Natural killer cell (primary cell): ENCODE measurements around the gene GLB1L. TPM values are rescaled to one million over a fixed set of nuclear protein-coding genes. Genes with fewer than 3 reads are reported as not detected.

ENCODE experiments used
- ATAC-seq, 3 donors: fragments of 150-1000 bp in 2 of 3; fragments of 200-7000 bp in 1 of 3; cut with Tn5 transposase; 1 replicate in 1 of 3; 2 replicates in 2 of 3; pipeline ENCODE4 v1.10.0; 2021; ENCODE audit warnings: mild to moderate bottlenecking in 2 of 3, moderate library complexity in 2 of 3
- DNase-seq, 2 donors: peaks; one replicate each; pipeline versions ENCODE4 v3.0.0 to v3.0.0-alpha.2; 2013 to 2021; ENCODE audit warnings: mixed read lengths in 1 of 2
- H3K27ac ChIP-seq: one replicate; pipeline ENCODE4 v1.5.1; 2013; ENCODE audit warnings: mild to moderate bottlenecking, low read length
- H3K27me3 ChIP-seq: one replicate; pipeline ENCODE4 v1.6.1; 2013; ENCODE audit warnings: low read length; ENCODE audit not compliant: control insufficient read depth, insufficient read depth
- H3K36me3 ChIP-seq: one replicate; pipeline ENCODE4 v1.6.1; 2013; ENCODE audit warnings: low read length; ENCODE audit not compliant: control insufficient read depth, insufficient read depth
- H3K4me1 ChIP-seq: one replicate; pipeline ENCODE4 v1.6.1; 2013; ENCODE audit warnings: low read length; ENCODE audit not compliant: control insufficient read depth, insufficient read depth
- H3K4me3 ChIP-seq: one replicate; pipeline ENCODE4 v1.5.1; 2013; ENCODE audit warnings: low read length
- H3K9me3 ChIP-seq: one replicate; pipeline ENCODE4 v1.6.1; 2013; ENCODE audit warnings: low read length; ENCODE audit not compliant: control insufficient read depth, insufficient read depth
- H3K27ac Mint-ChIP-seq, 2 donors: one replicate each; pipeline ENCODE4 v1.8.0; 2022; ENCODE audit warnings: mild to moderate bottlenecking in 2 of 2, mixed read lengths in 2 of 2, moderate library complexity in 1 of 2
- H3K27me3 Mint-ChIP-seq, 2 donors: one replicate each; pipeline ENCODE4 v1.8.0; 2022; ENCODE audit warnings: low read depth in 2 of 2, mixed read lengths in 2 of 2
- H3K36me3 Mint-ChIP-seq: one replicate; pipeline ENCODE4 v1.8.0; 2022; ENCODE audit warnings: mixed read lengths
- H3K4me1 Mint-ChIP-seq, 2 donors: one replicate each; pipeline ENCODE4 v1.8.0; 2022; ENCODE audit warnings: mixed read lengths in 2 of 2
- H3K4me3 Mint-ChIP-seq: one replicate; pipeline ENCODE4 v1.8.0; 2022; ENCODE audit warnings: mild to moderate bottlenecking, moderate library complexity, mixed read lengths
- H3K9me3 Mint-ChIP-seq, 2 donors: one replicate each; pipeline ENCODE4 v1.8.0; 2022; ENCODE audit warnings: mixed read lengths in 2 of 2
- CTCF ChIP-seq: fragments of 200-600 bp; IDR thresholded peaks from one replicate; pipeline ENCODE4 v1.8.0; 2022; ENCODE audit warnings: antibody characterized with exemption
- WGBS: methylation state at CpG from one replicate; pipeline ENCODE4 v1.1.7; 2013; ENCODE audit warnings: missing lambda C conversion rate; ENCODE audit not compliant: insufficient coverage; 5-methylcytosine and 5-hydroxymethylcytosine counted together
- intact Hi-C: fragments of 100-400 bp; cut with micrococcal nuclease; formaldehyde crosslinking; loops from one replicate; pipeline ENCODE4 v1.14.2; 2022
- total RNA-seq, 4 donors: library from RNA; stranded (reverse); fragments of 120-200 nt in 1 of 4; gene quantifications; one replicate each; pipeline versions ENCODE4 v1.2.3 to v1.2.4, GENCODE V29; 2013 to 2022

GLB1L gene
- 1 to 10 TPM; 4.3 to 7.7 (median 4.5) TPM for total RNA-seq
- 2.5 TPM for total RNA-seq (2013)

GRCh38 chr2:219245148-219245898 is at the start of gene GLB1L, which contains the start of gene STK16:
Gene GLB1L, minus strand, starts transcription at chr2:219245444. Its CDS starts 1,871 bp downstream, at chr2:219243573.
Gene STK16, plus strand, starts transcription at chr2:219245479. Its CDS starts 521 bp downstream, at chr2:219246000.
- Mint-ChIP-seq H3K36me3 (no peaks in the 10 kb centered on the region), H3K4me3 (peak within 1 kb of the TSS; percentile 94), H3K27me3 (no peaks in the 10 kb centered on the region), H3K4me1 (peaks cover 45 to 60% of the 10 kb centered on the region in 2 donors), H3K27ac (peak within 1 kb of the TSS; percentile 86 to 98), H3K9me3 (no peaks in the 10 kb centered on the region)
- DNase-seq (peak; percentile 93 to 94), ATAC-seq (peak; percentile 76 to 90 (median 84))
- Histone ChIP-seq H3K36me3 (peaks cover 24% of the 10 kb centered on the region), H3K27ac (peak within 1 kb of the TSS; percentile 97), H3K27me3 (no peaks in the 10 kb centered on the region), H3K4me1 (peaks cover 53% of the 10 kb centered on the region), H3K9me3 (no peaks in the 10 kb centered on the region), H3K4me3 (peak within 1 kb of the TSS; percentile 96)
- WGBS = under 1% methylated on average over 46 of the region's 46 CpGs
- intact Hi-C loops = loop anchor here (1.0 to 2.0 kb wide), 2 partner anchors 8 to 17 kb away; partner anchors contain the start of genes ANKZF1, ATG9A, TUBA4A and TUBA4B
- no peak for TF ChIP-seq CTCF

DNA sequence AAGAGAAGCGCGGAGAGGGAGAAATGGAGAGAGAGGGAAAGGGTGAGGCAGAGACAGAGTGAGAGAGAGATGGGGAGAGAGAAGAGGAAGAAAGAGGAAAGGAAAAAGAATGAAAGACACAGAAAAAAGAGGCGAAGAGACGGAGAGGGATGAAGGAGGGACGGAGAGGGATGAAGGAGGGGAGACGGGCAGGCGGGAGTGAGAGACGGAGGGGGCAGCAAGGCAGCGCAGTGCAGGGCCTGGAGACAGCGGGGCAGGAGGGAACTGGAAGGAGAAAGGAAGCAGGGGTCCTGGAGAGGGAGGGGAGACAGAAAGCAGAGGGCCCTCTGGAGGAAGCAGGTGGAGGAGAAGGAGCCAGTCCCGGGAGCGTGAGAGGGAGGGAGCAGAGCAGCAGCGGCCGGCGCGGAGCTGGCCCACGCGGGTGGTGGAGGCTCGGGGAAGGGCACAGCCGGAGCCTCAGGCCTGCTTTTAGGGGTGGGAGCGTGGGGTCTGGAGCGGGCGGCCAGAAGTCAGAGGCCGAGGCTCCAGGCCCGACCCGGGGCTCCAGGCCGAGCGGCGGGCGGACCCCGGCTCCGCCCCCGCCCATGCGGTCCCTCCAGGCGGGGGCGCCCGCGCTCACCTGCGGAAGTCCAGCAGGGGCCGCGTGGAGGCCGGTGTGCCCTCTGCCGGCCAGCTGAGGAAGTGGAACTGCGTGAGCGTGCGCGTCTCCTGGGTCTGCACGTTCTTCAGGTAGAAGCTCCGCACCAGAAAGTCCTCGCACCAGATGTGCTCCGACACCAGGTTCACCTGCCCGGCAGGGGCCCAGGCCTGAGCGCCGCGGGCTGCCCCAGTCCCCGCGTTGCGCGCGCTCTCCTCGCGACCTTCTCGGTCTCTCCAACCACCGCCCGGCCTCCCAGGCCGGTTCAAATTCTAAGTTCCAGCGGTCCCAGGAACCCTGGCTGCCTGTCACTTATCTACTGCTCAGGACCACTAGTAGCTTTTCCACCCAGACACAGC is 49.4 kb upstream of the GLB1L start:
- Histone ChIP-seq H3K4me3 (peak overlapping the region; percentile 45), H3K4me1 (peaks cover 14% of the 10 kb centered on the region), H3K9me3 (no peaks in the 10 kb centered on the region), H3K27me3 (peaks cover 7% of the 10 kb centered on the region), H3K36me3 (no peaks in the 10 kb centered on the region), H3K27ac (peak overlapping the region; percentile 69)
- Mint-ChIP-seq H3K9me3 (no peaks in the 10 kb centered on the region), H3K27ac (peak overlapping the region; percentile 78 to 80), H3K27me3 (peaks cover 0 to 4% of the 10 kb centered on the region in 2 donors), H3K4me3 (peak overlapping the region; percentile 73), H3K36me3 (no peaks in the 10 kb centered on the region), H3K4me1 (peaks cover 6 to 17% of the 10 kb centered on the region in 2 donors)
- TF ChIP-seq CTCF = peak; percentile 99
- 7% methylated on average over 67 of the region's 67 CpGs for WGBS
- ATAC-seq (peak; percentile 95 to 97 (median 95)), DNase-seq (peak; percentile 88 to 96)
- intact Hi-C loops = loop anchor here (1.0 kb wide), 3 partner anchors 15 to 65 kb away; partner anchors contain the start of genes ANKZF1, ATG9A, DNAJB2 and TUBA4A

DNA sequence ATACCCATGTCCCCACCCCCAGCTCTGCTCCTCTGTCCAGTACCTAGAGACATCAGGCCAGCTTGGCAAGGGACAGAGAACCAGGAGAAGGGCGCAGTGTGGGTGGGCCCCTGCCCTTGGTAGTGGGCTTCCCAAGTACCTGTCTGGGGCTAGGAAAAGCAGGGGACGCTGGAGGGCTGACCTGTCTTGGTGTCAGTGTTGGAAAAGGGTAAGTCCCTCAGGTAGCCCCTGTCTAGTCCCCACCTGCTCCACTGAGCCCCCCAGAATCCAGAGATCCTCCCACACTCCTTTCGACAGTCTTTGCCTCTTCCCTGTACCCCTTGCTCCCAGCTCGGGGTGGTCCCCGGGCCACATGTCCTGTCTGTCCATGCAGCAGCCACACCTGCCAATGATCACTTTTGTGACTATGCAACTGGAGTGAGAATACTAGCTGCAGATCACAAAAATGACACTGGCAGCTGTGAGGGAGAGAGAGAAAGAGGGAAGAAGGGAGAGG is 48.5 kb upstream of the GLB1L start:
- Mint-ChIP-seq H3K27me3 (peaks cover 0 to 2% of the 10 kb centered on the region in 2 donors), H3K4me1 (peaks cover 6 to 17% of the 10 kb centered on the region in 2 donors), H3K4me3 (peak overlapping the region; percentile 73), H3K27ac (peak overlapping the region; percentile 78 to 80), H3K9me3 (no peaks in the 10 kb centered on the region), H3K36me3 (no peaks in the 10 kb centered on the region)
- Histone ChIP-seq H3K36me3 (no peaks in the 10 kb centered on the region), H3K4me3 (no peak overlapping the region), H3K9me3 (no peaks in the 10 kb centered on the region), H3K27me3 (no peaks in the 10 kb centered on the region), H3K27ac (no peak overlapping the region), H3K4me1 (peaks cover 11% of the 10 kb centered on the region)
- WGBS = 91% methylated on average over 5 of the region's 5 CpGs
- peak in 1 of 2 donors; percentile 13 for DNase-seq
- no peak for TF ChIP-seq CTCF
- intact Hi-C loops = no loop called here
- no peak for ATAC-seq
